C4-2B (cell line): ENCODE data around the gene SYTL3.

Source experiments
- H3K27ac ChIP-seq: fragments of 450-650 bp; 2 replicates; pipeline ENCODE4 v1.5.1; 2017
- CTCF ChIP-seq: fragments of 450-650 bp; conservative IDR thresholded peaks from 2 replicates; pipeline ENCODE4 v1.5.1; 2017; ENCODE audit warnings: mild to moderate bottlenecking
- ZFX ChIP-seq: fragments of 450-650 bp; IDR thresholded peaks from 2 replicates; pipeline ENCODE4 v1.6.1; 2017

SYTL3 gene

GRCh38 chr6:158780246-158780884, 130.5 kb downstream of the SYTL3 start:
- TF ChIP-seq CTCF (no peak), ZFX (no peak)
- peak overlapping the region; percentile 71 for H3K27ac ChIP-seq

- TF ChIP-seq CTCF (no peak), ZFX (no peak)
- H3K27ac ChIP-seq: peak overlapping the region; percentile 86
These were observed 131.3 kb downstream of the SYTL3 start for GRCh38 chr6:158780988-158781691.

- H3K27ac ChIP-seq: peak overlapping the region; percentile 86
- TF ChIP-seq CTCF (no peak), ZFX (no peak)
These were observed 132.0 kb downstream of the SYTL3 start for GRCh38 chr6:158781692-158782373.

GRCh38 chr6:158782432-158783166, 132.7 kb downstream of the SYTL3 start:
- H3K27ac ChIP-seq: peak overlapping the region; percentile 86
- TF ChIP-seq CTCF: no peak
- no peak for TF ChIP-seq ZFX

- peak overlapping the region; percentile 86 for H3K27ac ChIP-seq
- TF ChIP-seq ZFX: no peak
These were observed 133.3 kb downstream of the SYTL3 start for GRCh38 chr6:158783167-158783450.

GRCh38 chr6:158783851-158784250, 134.0 kb downstream of the SYTL3 start:
- H3K27ac ChIP-seq: no peak overlapping the region
- TF ChIP-seq ZFX (no peak), CTCF (no peak)

GRCh38 chr6:158784505-158784904, 134.7 kb downstream of the SYTL3 start:
- no peak for TF ChIP-seq ZFX
- no peak for TF ChIP-seq CTCF
- no peak overlapping the region for H3K27ac ChIP-seq
